ENCODE measurements around the gene CCL21. TPM values are rescaled to one million over a fixed set of nuclear protein-coding genes. Genes with fewer than 3 reads are reported as not detected.

Gene CCL21
- polyA plus RNA-seq, 1 donor (not counting 4 experiments of a cell fraction or from before 2014, with no cell fraction given): not detected

DNA sequence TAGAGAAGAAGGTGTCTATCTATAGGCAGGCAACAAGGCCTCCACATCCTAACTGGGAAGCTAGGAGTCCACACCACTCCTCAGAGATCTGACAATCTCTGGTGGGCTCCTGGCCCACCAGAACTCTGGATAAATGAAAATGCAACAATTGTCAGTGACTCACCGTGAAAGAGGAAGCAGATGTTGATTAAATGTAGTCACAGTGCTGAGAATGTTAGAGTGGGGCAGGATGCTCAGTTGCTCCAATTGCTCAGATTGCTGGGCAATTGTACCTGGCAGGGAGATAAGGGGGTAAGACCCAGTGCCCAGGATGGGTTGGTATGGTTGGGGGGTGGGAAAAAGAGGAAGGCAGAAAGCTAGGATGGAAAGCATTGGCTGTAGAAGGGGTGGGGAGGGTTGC, 23.2 kb downstream of the CCL21 start:
- Histone ChIP-seq H3K9me3 (ENCODE audit: control insufficient read depth, low read depth, low read length) (no peaks in the 10 kb centered on the region), H3K4me3 (ENCODE audit: control insufficient read depth in 2 of 3, extremely low read depth in 1 of 3, insufficient read depth in 2 of 3, low read depth in 1 of 3, low read length in 3 of 3) (no peak overlapping the region), H3K4me1 (ENCODE audit: control insufficient read depth, extremely low read depth, insufficient read depth, low read length) (no peaks in the 10 kb centered on the region), H3K27me3 (ENCODE audit: control insufficient read depth, extremely low read depth, insufficient read depth, low read length) (no peaks in the 10 kb centered on the region), H2AFZ (ENCODE audit: control insufficient read depth, low read length) (no peak overlapping the region), H3K27ac (ENCODE audit: control insufficient read depth, insufficient read depth, low read length) (no peak overlapping the region), H3K36me3 (ENCODE audit: control insufficient read depth in 2 of 2, extremely low read depth in 1 of 2, insufficient read depth in 2 of 2, low read length in 2 of 2) (peaks cover 0 to 3% of the 10 kb centered on the region in 2 experiments), H4K20me1 (ENCODE audit: control insufficient read depth, extremely low read depth, insufficient read depth, low read length) (no peaks in the 10 kb centered on the region), H3K79me2 (ENCODE audit: control insufficient read depth, insufficient read depth, low read length) (no peaks in the 10 kb centered on the region), H3K9me1 (ENCODE audit: control insufficient read depth, extremely low read depth, insufficient read depth, low read length) (no peaks in the 10 kb centered on the region), H3K4me2 (ENCODE audit: control insufficient read depth, extremely low read depth, insufficient read depth, low read depth, low read length) (no peak overlapping the region), H3K9ac (ENCODE audit: control insufficient read depth, extremely low read depth, insufficient read depth, low read length) (no peak overlapping the region)
- TF ChIP-seq, protein P1, sequence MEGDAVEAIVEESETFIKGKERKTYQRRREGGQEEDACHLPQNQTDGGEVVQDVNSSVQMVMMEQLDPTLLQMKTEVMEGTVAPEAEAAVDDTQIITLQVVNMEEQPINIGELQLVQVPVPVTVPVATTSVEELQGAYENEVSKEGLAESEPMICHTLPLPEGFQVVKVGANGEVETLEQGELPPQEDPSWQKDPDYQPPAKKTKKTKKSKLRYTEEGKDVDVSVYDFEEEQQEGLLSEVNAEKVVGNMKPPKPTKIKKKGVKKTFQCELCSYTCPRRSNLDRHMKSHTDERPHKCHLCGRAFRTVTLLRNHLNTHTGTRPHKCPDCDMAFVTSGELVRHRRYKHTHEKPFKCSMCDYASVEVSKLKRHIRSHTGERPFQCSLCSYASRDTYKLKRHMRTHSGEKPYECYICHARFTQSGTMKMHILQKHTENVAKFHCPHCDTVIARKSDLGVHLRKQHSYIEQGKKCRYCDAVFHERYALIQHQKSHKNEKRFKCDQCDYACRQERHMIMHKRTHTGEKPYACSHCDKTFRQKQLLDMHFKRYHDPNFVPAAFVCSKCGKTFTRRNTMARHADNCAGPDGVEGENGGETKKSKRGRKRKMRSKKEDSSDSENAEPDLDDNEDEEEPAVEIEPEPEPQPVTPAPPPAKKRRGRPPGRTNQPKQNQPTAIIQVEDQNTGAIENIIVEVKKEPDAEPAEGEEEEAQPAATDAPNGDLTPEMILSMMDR (optimal IDR thresholded peaks at IDR 0.05 in 1 of 3, IDR thresholded peaks at IDR 0.05 in 1 of 3, conservative IDR thresholded peaks at IDR 0.05 in 1 of 3; ENCODE audit: extremely low read depth in 1 of 3, insufficient read depth in 2 of 3, low read length in 3 of 3): no peak
- TF ChIP-seq EZH2 (IDR thresholded peaks at IDR 0.05; ENCODE audit: low read length): no peak
- DNase-seq (ENCODE audit: low read depth, low spot score) (no peak), FAIRE-seq (no peak)
- dilution Hi-C loops (cut with MboI; ENCODE audit: extremely low pct_ligation_motif_present, low sequenced_read_pairs): no loop called here

DNA sequence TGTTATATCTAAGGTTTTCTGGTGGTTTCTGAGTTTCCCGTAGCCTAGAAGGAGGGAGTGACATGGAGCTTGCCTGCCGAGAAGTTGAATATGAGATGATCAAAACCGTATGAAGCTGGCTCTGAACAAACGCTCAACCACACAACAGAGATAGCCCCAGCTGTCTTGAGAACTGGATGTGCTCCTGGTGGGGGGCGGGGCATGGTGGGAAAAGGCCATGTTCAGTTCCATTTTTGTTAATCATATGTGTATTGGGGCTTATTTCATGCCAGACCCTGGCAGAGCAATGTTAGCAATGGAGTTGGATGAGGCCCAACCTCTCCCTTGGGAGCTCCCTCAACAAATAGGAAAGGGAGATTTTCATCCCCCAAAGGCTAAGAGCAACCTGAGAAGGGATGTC, 23.7 kb downstream of the CCL21 start:
- Histone ChIP-seq H3K4me3 (ENCODE audit: control insufficient read depth in 2 of 3, extremely low read depth in 1 of 3, insufficient read depth in 2 of 3, low read depth in 1 of 3, low read length in 3 of 3) (no peak overlapping the region), H3K4me1 (ENCODE audit: control insufficient read depth, extremely low read depth, insufficient read depth, low read length) (no peaks in the 10 kb centered on the region), H3K9me3 (ENCODE audit: control insufficient read depth, low read depth, low read length) (no peaks in the 10 kb centered on the region), H3K4me2 (ENCODE audit: control insufficient read depth, extremely low read depth, insufficient read depth, low read depth, low read length) (no peak overlapping the region), H3K36me3 (ENCODE audit: control insufficient read depth in 2 of 2, extremely low read depth in 1 of 2, insufficient read depth in 2 of 2, low read length in 2 of 2) (peaks cover 0 to 3% of the 10 kb centered on the region in 2 experiments), H3K9ac (ENCODE audit: control insufficient read depth, extremely low read depth, insufficient read depth, low read length) (no peak overlapping the region), H3K27me3 (ENCODE audit: control insufficient read depth, extremely low read depth, insufficient read depth, low read length) (no peaks in the 10 kb centered on the region), H3K79me2 (ENCODE audit: control insufficient read depth, insufficient read depth, low read length) (no peaks in the 10 kb centered on the region), H3K9me1 (ENCODE audit: control insufficient read depth, extremely low read depth, insufficient read depth, low read length) (no peaks in the 10 kb centered on the region), H2AFZ (ENCODE audit: control insufficient read depth, low read length) (no peak overlapping the region), H3K27ac (ENCODE audit: control insufficient read depth, insufficient read depth, low read length) (no peak overlapping the region), H4K20me1 (ENCODE audit: control insufficient read depth, extremely low read depth, insufficient read depth, low read length) (no peaks in the 10 kb centered on the region)
- dilution Hi-C loops (cut with MboI; ENCODE audit: extremely low pct_ligation_motif_present, low sequenced_read_pairs): no loop called here
- TF ChIP-seq, protein P1 (optimal IDR thresholded peaks at IDR 0.05 in 1 of 3, IDR thresholded peaks at IDR 0.05 in 1 of 3, conservative IDR thresholded peaks at IDR 0.05 in 1 of 3; ENCODE audit: extremely low read depth in 1 of 3, insufficient read depth in 2 of 3, low read length in 3 of 3): no peak
- no peak for TF ChIP-seq EZH2 (IDR thresholded peaks at IDR 0.05; ENCODE audit: low read length)
- no peak for DNase-seq (ENCODE audit: low read depth, low spot score)
- FAIRE-seq: no peak
